Dedifferentiated amniotic fluid mesenchymal stem cell (primary cell): Measurements from ENCODE around the gene GPR155.

Experiments
- DNase-seq: peaks from one replicate; pipeline ENCODE4 v3.0.0-alpha.2; 2016; ENCODE audit errors: extremely low spot score

The GPR155 gene

DNA sequence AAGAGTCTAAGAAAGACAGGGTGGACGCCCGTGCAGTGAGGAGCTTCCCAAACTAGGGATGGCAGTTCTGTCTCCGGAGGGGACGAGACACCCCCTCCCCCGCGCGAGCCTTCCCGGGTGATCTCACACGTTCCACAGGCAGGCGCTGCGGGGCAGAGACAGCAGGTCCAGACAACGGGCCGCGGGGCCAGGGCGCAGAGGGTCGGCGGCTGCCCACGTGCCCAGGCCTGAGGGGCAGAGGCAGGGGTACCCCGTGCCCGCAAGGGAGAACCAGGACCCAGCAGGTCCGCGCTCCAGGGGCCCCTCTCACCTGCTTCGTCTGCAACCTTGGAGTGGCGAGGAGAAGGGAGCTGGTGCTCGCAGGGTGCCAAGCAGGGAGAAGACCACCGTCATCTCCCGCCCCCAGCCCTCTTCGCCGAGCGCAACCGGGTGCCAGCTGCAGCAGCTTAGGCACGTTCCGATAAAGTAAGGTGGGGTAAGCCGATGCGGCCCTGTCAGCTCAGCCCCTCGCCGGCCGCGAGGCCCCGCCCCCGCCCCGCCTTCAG is at the start of gene GPR155:
GPR155 (minus strand) TSS at position 467 of the 545 bp plus-strand sequence. CDS start 5,073 bp downstream, outside the sequence.
- DNase-seq: no peak

- no peak for DNase-seq
Observed at GRCh38 chr2:174535757-174536703, 49.2 kb upstream of the GPR155 start.

GRCh38 chr2:174535083-174535482 is 48.3 kb upstream of the GPR155 start:
- no peak for DNase-seq

- no peak for DNase-seq
Observed at GRCh38 chr2:174529916-174530315, 43.1 kb upstream of the GPR155 start.

DNA sequence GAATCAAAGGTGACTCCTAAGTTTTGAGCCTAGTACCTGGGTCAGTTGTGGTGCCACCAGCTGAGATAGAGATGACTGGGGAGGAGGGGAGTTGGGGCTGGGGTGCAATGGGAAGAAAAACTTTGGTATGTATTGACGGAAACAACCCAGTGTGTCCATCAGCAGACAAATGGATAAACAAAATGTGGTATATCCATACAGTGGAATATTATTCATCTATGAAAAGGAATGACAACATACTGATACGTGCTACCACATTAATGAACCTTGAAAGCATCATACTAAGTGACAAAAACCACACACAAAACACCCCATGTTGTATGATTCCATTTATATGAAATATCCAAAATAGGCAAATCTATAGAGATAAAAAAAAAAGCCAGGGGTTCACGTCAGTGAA is 41.1 kb upstream of the GPR155 start:
- DNase-seq: no peak

DNA sequence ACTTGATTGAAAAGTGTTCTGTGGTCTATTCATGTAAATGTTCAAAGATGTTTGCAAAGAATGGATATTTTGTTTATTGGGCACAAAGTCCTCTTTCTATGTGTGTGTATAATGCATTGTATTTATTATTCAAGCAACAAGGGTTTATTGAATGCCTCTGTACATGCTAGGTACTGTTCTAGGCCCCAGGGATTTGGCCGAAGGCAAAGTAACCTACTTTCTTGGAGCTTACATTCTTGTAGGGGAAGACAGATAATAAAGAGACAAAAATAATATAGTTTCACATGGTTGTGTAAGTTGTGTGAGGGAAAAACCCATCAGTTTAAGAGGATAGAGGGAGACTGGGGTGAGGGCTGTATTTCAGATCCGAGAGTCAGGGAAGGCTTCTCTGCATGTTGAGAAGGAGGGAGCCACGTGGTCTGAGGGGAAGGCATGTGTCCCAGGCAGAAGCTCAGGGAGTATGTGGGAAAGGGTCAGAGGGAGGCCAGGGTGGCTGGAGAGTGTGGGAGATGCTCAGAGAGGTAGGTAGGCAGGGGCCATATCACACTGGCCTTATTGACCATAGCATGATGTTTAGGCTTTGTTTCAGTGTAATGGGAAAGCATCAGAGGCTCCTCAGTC is 40.4 kb upstream of the GPR155 start:
- DNase-seq: no peak

GRCh38 chr2:174524527-174524926 is 37.7 kb upstream of the GPR155 start:
- no peak for DNase-seq

DNA sequence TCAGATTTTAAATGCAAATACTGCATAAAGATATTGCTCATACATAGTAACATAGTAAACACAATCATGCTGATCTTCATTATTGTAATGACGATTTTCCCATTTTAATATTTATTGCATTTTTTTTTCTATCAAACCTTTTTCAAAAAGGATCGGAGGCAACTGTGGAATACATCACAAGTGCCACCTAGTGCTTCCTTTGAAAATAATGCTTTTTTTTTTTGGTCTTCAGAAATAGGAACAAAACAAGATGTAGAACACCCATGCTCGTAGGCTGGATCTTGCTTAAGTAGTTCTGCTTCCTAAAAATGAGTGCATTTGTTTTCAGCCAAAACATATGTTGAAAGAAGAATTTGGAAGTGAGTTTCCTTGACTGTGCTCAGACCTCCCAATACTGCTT is 35.7 kb upstream of the GPR155 start:
- DNase-seq: no peak

GRCh38 chr2:174518395-174518794 is 31.6 kb upstream of the GPR155 start:
- no peak for DNase-seq

GRCh38 chr2:174516501-174517378 is 29.9 kb upstream of the GPR155 start:
- no peak for DNase-seq

- no peak for DNase-seq
Observed at GRCh38 chr2:174512345-174512744, 25.5 kb upstream of the GPR155 start.

DNA sequence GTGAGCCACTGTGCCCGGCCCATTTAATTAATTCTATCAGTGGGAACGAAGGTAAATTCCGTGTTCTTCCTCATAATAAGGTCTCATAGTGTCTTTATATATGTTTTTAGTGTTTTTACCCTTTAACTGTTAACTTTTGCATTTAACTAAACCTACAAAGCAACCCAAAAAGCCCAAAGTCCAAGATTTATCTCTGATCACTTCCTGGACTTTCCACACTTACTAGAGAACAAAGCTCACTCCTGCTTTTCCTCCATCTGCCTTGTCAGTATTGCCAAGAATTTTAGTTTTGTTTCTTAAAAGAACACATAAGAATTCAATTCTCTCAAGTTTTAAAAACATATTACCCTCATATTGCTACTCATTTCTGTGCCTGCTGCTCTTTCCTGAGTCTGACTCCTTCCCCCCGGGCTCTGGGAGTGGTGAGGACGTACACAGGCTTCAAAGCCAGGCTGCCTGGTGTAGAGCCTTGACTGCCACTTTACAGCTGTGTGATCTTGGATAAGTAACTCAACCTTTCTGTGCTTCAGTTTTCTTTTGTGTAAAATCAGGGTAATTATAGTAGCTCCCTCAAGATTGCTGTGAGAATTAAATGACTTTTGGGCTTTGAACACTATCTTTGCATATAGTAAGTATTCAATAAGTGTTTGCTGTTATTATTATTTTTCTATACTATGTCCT is 24.9 kb upstream of the GPR155 start:
- no peak for DNase-seq

DNA sequence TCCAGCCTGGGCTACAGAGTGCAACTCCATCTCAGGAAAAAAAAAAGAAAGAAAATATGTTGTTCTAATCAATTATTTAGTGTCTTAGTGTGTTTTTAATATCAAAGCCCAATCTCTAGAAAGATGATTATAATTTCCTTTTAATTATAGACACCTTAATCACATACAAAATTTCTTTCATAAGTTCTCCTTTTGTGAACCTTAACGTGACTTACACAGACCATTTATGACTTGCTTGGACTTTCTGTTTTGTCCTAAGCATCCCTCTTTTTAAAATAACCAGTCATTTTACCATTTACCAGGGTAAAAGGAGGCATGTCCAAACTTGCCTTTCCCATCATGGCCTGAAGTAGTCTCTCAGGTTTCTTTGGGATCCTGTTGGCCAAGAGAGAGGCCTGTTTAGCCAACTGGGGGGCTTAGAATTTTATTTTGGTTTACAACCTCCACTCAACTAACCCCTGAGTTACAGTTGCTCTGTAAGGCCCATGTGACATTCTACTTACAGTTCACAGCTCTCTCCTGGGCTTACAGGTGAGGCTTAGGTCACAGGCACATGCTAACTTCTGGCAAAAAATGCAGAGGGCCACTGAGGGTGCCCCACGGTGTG is 23.9 kb upstream of the GPR155 start:
- DNase-seq: no peak

DNA sequence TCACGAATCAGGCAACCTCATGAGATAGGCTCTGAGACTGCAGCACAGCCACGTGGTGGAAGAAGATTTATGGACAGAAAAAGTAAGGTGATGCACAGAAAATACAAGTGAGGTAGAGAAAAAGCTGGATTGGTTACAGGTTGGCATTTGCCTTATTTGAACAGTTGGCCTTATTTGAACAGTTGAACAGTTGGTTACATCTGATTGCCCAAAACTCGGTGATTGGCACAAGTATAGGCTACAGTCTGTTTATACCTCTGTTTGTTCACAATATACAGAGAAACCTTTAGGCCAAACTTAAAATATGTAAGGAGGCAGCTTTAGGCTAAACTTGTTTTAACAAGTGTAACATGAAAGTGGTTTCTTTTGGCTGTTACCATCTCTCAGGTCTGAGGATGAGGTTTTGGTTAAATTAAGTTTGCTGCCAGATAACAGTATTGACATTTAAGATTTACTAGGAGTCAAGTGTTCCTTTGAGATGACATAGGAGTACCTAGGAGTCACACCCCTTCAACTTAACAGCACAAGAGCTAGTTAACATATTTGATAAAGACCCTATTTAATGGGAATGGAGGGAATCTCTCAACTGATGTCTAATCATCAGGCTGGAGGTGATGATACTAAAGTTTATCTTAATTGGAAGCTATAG is 16.5 kb upstream of the GPR155 start:
- no peak for DNase-seq

DNA sequence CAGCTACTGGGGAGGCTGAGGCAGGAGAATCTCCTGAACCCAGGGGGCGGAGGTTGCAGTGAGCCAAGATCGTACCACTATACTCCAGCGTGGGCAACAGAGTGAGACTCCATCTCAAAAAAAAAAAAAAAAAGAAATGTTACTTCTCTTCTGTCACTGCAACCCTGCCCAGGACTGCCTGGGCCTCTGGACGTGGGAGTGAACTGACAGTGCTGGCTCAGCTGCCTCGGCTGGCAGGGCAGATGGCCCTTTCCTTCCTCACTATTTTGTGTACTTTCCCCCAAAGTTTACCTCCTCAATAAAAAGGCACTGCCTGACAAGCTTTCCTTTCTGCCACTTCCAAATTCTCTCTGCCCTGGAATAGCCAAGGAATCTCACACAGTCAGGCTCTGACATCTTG is 12.5 kb upstream of the GPR155 start:
- no peak for DNase-seq

- no peak for DNase-seq
Observed at GRCh38 chr2:174495365-174496012, 8.7 kb upstream of the GPR155 start.

DNA sequence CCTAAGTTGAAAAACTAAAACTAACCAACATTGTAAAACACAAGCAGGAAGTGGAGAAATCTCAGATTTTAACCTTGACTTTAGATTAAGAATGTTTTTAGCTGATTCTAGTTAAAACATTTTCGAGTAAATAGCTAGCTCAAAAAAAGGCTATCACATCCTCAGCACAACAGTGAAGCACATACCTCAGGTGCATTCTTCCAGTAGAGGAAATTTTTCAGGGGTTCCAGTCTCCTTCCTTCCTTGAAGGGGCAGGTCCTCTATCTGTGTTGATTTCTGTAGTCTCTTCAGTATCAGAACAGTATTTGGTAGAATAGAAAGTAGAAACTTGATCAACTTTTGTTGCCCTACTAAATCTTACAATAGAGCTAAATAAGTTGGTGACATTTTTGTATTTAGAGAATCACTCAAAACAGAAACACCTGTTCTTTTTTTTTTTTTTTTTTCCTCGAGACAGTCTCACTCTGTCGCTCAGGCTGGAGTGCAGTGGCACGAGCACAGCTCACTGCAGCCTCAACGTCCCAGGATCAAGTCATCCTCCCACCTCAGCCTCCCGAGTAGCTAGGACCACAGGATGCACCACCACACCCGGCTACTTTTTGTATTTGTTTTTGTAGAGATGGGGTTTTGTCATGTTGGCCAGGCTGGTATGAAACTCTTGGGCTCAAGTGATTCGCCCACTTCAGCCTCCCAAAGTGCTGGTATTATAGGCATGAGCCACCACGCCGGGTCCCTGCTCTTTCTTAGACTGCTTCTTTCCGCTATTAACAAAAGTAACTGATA is 6.9 kb upstream of the GPR155 start:
- no peak for DNase-seq

GRCh38 chr2:174492963-174493431 is 6.2 kb upstream of the GPR155 start:
- no peak for DNase-seq

- no peak for DNase-seq
Observed at GRCh38 chr2:174491947-174492346, 5.1 kb upstream of the GPR155 start.
